SH-SY5Y (cell line): ENCODE results near the gene COL8A2.

ENCODE experiments used
- GATA2 ChIP-seq: IDR thresholded peaks from 2 replicates; pipeline ENCODE4 v1.6.1; 2011; ENCODE audit warnings: mild to moderate bottlenecking, low read depth, low read length
- GATA3 ChIP-seq: IDR thresholded peaks from 2 replicates; pipeline ENCODE4 v1.6.1; 2011; ENCODE audit warnings: low read depth, mild to moderate bottlenecking, low read length, moderate library complexity

Gene COL8A2

GRCh38 chr1:36062315-36062714, 62.7 kb downstream of the COL8A2 start:
- TF ChIP-seq GATA3 (no peak), GATA2 (no peak)

GRCh38 chr1:36055706-36056105, 69.3 kb downstream of the COL8A2 start:
- no peak for TF ChIP-seq GATA3
- no peak for TF ChIP-seq GATA2

- TF ChIP-seq GATA3 (no peak), GATA2 (no peak)
Observed at GRCh38 chr1:36053978-36054377, 71.0 kb downstream of the COL8A2 start.

GRCh38 chr1:36051821-36052220, 73.2 kb downstream of the COL8A2 start:
- TF ChIP-seq GATA2: no peak
- TF ChIP-seq GATA3: no peak
